Hypothalamus (tissue), 51 donors: ENCODE measurements around the gene ATG4A.

Source experiments
- DNase-seq, 51 donors: peaks; one replicate each; lab custom pipeline; 2025; lab: John Stamatoyannopoulos, UW

ATG4A gene

GRCh38 chrX:108091264-108091877, at the start of gene ATG4A, which contains the start of gene PSMD10:
Gene ATG4A (plus strand): TSS chrX:108091778. CDS start chrX:108091827, 49 bp downstream.
Gene PSMD10 (minus strand): TSS chrX:108091542. CDS start chrX:108091520, 22 bp downstream.
- peak; percentile 34 to 95 (median 85) for DNase-seq

GRCh38 chrX:108044554-108045256, 46.9 kb upstream of the ATG4A start, which contains the start of gene VSIG1:
Gene VSIG1 (plus strand): TSS chrX:108045065. CDS start chrX:108045131, 66 bp downstream.
- DNase-seq = no peak

- DNase-seq = no peak
These were observed 41.9 kb upstream of the ATG4A start for GRCh38 chrX:108049649-108050048.

- DNase-seq = no peak
These were observed 38.4 kb upstream of the ATG4A start for GRCh38 chrX:108053218-108053617.

- DNase-seq = no peak
These were observed 36.0 kb upstream of the ATG4A start for GRCh38 chrX:108055546-108055945.

GRCh38 chrX:108059801-108060200, 31.8 kb upstream of the ATG4A start:
- no peak for DNase-seq

- DNase-seq = no peak
These were observed 27.6 kb upstream of the ATG4A start for GRCh38 chrX:108064001-108064400.

GRCh38 chrX:108064613-108065012, 27.0 kb upstream of the ATG4A start:
- DNase-seq = no peak

- no peak for DNase-seq
These were observed 23.5 kb upstream of the ATG4A start for GRCh38 chrX:108068121-108068520.

GRCh38 chrX:108070891-108071290, 20.7 kb upstream of the ATG4A start:
- DNase-seq = no peak

GRCh38 chrX:108071578-108071977, 20.0 kb upstream of the ATG4A start:
- no peak for DNase-seq

GRCh38 chrX:108072746-108073145, 18.8 kb upstream of the ATG4A start:
- DNase-seq = no peak

GRCh38 chrX:108081110-108081509, 10.5 kb upstream of the ATG4A start:
- no peak for DNase-seq

- DNase-seq = no peak
These were observed 3.8 kb upstream of the ATG4A start for GRCh38 chrX:108087792-108088191.

GRCh38 chrX:108088511-108088910, 3.1 kb upstream of the ATG4A start:
- no peak for DNase-seq

GRCh38 chrX:108090491-108091263, 901 bp upstream of the ATG4A start:
- DNase-seq = peak in 1 of 51 donors; percentile 21

- DNase-seq = peak in 11 of 51 donors; percentile 14 to 47 (median 34)
These were observed 307 bp downstream of the ATG4A start for GRCh38 chrX:108091878-108092291.

GRCh38 chrX:108097380-108097779, 5.8 kb downstream of the ATG4A start:
- no peak for DNase-seq

- no peak for DNase-seq
These were observed 13.9 kb downstream of the ATG4A start for GRCh38 chrX:108105473-108105872.

GRCh38 chrX:108114541-108114940, 23.0 kb downstream of the ATG4A start:
- DNase-seq = no peak

- no peak for DNase-seq
These were observed 26.4 kb downstream of the ATG4A start for GRCh38 chrX:108117988-108118387.
